ENCODE results near the gene LARGE1.

Gene LARGE1

DNA sequence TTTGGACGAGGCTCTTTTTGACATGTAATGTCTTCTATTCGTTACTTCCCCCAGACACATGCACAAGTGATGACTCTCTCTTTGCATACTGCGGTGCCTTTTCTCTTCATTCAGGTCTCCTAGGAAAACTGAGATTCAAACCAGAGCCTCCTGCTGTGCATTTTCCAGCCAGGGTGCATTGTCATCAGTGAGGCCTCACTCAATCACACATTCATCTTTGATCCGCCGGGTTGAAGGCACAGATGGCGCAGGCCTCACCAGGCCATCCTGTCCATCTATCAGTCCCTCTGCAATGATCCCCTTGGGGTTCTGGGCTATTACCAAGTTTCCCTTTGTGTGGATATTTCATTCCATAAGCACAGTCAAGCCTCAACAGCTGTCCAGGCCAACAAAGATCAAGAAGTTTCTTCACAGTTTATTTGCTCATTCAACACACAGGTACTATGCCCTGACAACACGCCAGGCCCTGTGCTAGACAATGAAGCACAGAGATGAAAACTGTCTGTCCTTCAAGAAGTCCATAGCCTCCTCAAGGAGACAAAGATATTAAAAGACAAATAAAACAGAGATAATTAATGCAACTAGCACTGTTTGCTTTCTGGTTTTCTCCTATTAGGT lies 107.8 kb downstream of the LARGE1 start:
- Histone ChIP-seq H3K9ac (ENCODE audit: low read depth, low read length, poor library complexity) (no peak overlapping the region), H3K4ac (ENCODE audit: low read length) (no peak overlapping the region), H2BK120ac (ENCODE audit: low read depth, low read length) (no peak overlapping the region), H3K27ac (replicated peaks; ENCODE audit: low read length) (no peak overlapping the region), H2BK5ac (ENCODE audit: low read length) (no peak overlapping the region), H3K23ac (ENCODE audit: low read depth, low read length, poor library complexity) (no peak overlapping the region), H3K14ac (ENCODE audit: low read length) (no peak overlapping the region), H3K79me1 (ENCODE audit: low read depth, low read length) (peaks cover 2% of the 10 kb centered on the region), H3K4me2 (ENCODE audit: insufficient read depth, low read length, poor library complexity, severe bottlenecking) (no peak overlapping the region), H3K4me3 (ENCODE audit: low read length in 2 of 2) (no peak overlapping the region), H2AK5ac (ENCODE audit: low read depth, low read length) (no peak overlapping the region), H2BK15ac (ENCODE audit: low read length) (no peak overlapping the region), H4K91ac (ENCODE audit: low read depth, low read length, poor library complexity) (no peak overlapping the region), H3K36me3 (replicated peaks in 1 of 2; ENCODE audit: control insufficient read depth in 2 of 2, insufficient read depth in 2 of 2, low read length in 2 of 2) (no peaks in the 10 kb centered on the region), H3K27me3 (ENCODE audit: control insufficient read depth in 3 of 3, insufficient read depth in 3 of 3, low read depth in 1 of 3, low read length in 3 of 3) (no peaks in the 10 kb centered on the region), H3K4me1 (ENCODE audit: control insufficient read depth in 2 of 2, insufficient read depth in 1 of 2, low read depth in 1 of 2, low read length in 2 of 2) (peaks cover 5 to 9% of the 10 kb centered on the region in 2 donors), H3K18ac (ENCODE audit: low read length) (no peak overlapping the region), H2BK12ac (ENCODE audit: low read length) (no peak overlapping the region), H4K8ac (ENCODE audit: low read depth, low read length) (no peak overlapping the region), H2AFZ (ENCODE audit: low read length) (no peak overlapping the region), H3K9me3 (replicated peaks in 1 of 2; ENCODE audit: control insufficient read depth in 2 of 2, insufficient read depth in 1 of 2, low read depth in 1 of 2, low read length in 2 of 2) (peaks cover 0 to 11% of the 10 kb centered on the region in 2 donors)
- no CpG with 5 or more reads among the region's 7 CpGs for whole genome bisulfite sequencing, 2 donors (ENCODE audit: extremely low coverage in 2 of 2, insufficient read length in 2 of 2, insufficient replicate concordance in 1 of 2)
- no peak for DNase-seq (ENCODE audit: low spot score)

- Histone ChIP-seq H3K9ac (ENCODE audit: low read depth, low read length, poor library complexity) (no peak overlapping the region), H2BK120ac (ENCODE audit: low read depth, low read length) (no peak overlapping the region), H3K14ac (ENCODE audit: low read length) (no peak overlapping the region), H2AK5ac (ENCODE audit: low read depth, low read length) (no peak overlapping the region), H3K4me3 (ENCODE audit: low read length in 2 of 2) (no peak overlapping the region), H3K4me2 (ENCODE audit: insufficient read depth, low read length, poor library complexity, severe bottlenecking) (no peak overlapping the region), H3K36me3 (replicated peaks in 1 of 2; ENCODE audit: control insufficient read depth in 2 of 2, insufficient read depth in 2 of 2, low read length in 2 of 2) (no peaks in the 10 kb centered on the region), H2BK12ac (ENCODE audit: low read length) (no peak overlapping the region), H3K18ac (ENCODE audit: low read length) (no peak overlapping the region), H2AFZ (ENCODE audit: low read length) (no peak overlapping the region), H2BK15ac (ENCODE audit: low read length) (no peak overlapping the region), H2BK5ac (ENCODE audit: low read length) (no peak overlapping the region), H4K91ac (ENCODE audit: low read depth, low read length, poor library complexity) (no peak overlapping the region), H3K23ac (ENCODE audit: low read depth, low read length, poor library complexity) (no peak overlapping the region), H3K27ac (replicated peaks; ENCODE audit: low read length) (no peak overlapping the region), H3K9me3 (replicated peaks in 1 of 2; ENCODE audit: control insufficient read depth in 2 of 2, insufficient read depth in 1 of 2, low read depth in 1 of 2, low read length in 2 of 2) (peaks cover 0 to 5% of the 10 kb centered on the region in 2 donors), H3K4me1 (ENCODE audit: control insufficient read depth in 2 of 2, insufficient read depth in 1 of 2, low read depth in 1 of 2, low read length in 2 of 2) (peaks cover 5 to 9% of the 10 kb centered on the region in 2 donors), H3K4ac (ENCODE audit: low read length) (no peak overlapping the region), H4K8ac (ENCODE audit: low read depth, low read length) (no peak overlapping the region), H3K79me1 (ENCODE audit: low read depth, low read length) (peaks cover 2% of the 10 kb centered on the region), H3K27me3 (ENCODE audit: control insufficient read depth in 3 of 3, insufficient read depth in 3 of 3, low read depth in 1 of 3, low read length in 3 of 3) (no peaks in the 10 kb centered on the region)
- WGBS, 2 donors (ENCODE audit: extremely low coverage in 2 of 2, insufficient read length in 2 of 2, insufficient replicate concordance in 1 of 2), result no CpG with 5 or more reads among the region's 5 CpGs
- DNase-seq (ENCODE audit: low spot score), result no peak
Measured at GRCh38 chr22:33811686-33812085, 108.6 kb downstream of the LARGE1 start.

- H3K79me1 ChIP-seq (ENCODE audit: low read depth, low read length), result peaks cover 2% of the 10 kb centered on the region
- H2AK5ac ChIP-seq (ENCODE audit: low read depth, low read length), result no peak overlapping the region
- H4K91ac ChIP-seq (ENCODE audit: low read depth, low read length, poor library complexity), result no peak overlapping the region
- no peaks in the 10 kb centered on the region for H3K27me3 ChIP-seq (ENCODE audit: control insufficient read depth in 3 of 3, insufficient read depth in 3 of 3, low read depth in 1 of 3, low read length in 3 of 3)
- no peak overlapping the region for H2BK12ac ChIP-seq (ENCODE audit: low read length)
- H3K4me1 ChIP-seq (ENCODE audit: control insufficient read depth in 2 of 2, insufficient read depth in 1 of 2, low read depth in 1 of 2, low read length in 2 of 2), result peaks cover 5 to 9% of the 10 kb centered on the region in 2 donors
- H3K4ac ChIP-seq (ENCODE audit: low read length), result no peak overlapping the region
- no peak overlapping the region for H2BK15ac ChIP-seq (ENCODE audit: low read length)
- no peak overlapping the region for H3K4me3 ChIP-seq (ENCODE audit: low read length in 2 of 2)
- H4K8ac ChIP-seq (ENCODE audit: low read depth, low read length), result no peak overlapping the region
- no peak overlapping the region for H2BK5ac ChIP-seq (ENCODE audit: low read length)
- WGBS, 2 donors (ENCODE audit: extremely low coverage in 2 of 2, insufficient read length in 2 of 2, insufficient replicate concordance in 1 of 2), result no CpG with 5 or more reads among the region's 4 CpGs
- H3K9ac ChIP-seq (ENCODE audit: low read depth, low read length, poor library complexity), result no peak overlapping the region
- no peak overlapping the region for H2AFZ ChIP-seq (ENCODE audit: low read length)
- DNase-seq (ENCODE audit: low spot score), result no peak
- H2BK120ac ChIP-seq (ENCODE audit: low read depth, low read length), result no peak overlapping the region
- H3K18ac ChIP-seq (ENCODE audit: low read length), result no peak overlapping the region
- H3K14ac ChIP-seq (ENCODE audit: low read length), result no peak overlapping the region
- no peaks in the 10 kb centered on the region for H3K36me3 ChIP-seq (replicated peaks in 1 of 2; ENCODE audit: control insufficient read depth in 2 of 2, insufficient read depth in 2 of 2, low read length in 2 of 2)
- peaks cover 0 to 3% of the 10 kb centered on the region in 2 donors for H3K9me3 ChIP-seq (replicated peaks in 1 of 2; ENCODE audit: control insufficient read depth in 2 of 2, insufficient read depth in 1 of 2, low read depth in 1 of 2, low read length in 2 of 2)
- no peak overlapping the region for H3K4me2 ChIP-seq (ENCODE audit: insufficient read depth, low read length, poor library complexity, severe bottlenecking)
- H3K27ac ChIP-seq (replicated peaks; ENCODE audit: low read length), result no peak overlapping the region
- no peak overlapping the region for H3K23ac ChIP-seq (ENCODE audit: low read depth, low read length, poor library complexity)
Measured at GRCh38 chr22:33811208-33811607, 109.1 kb downstream of the LARGE1 start.

GRCh38 chr22:33807470-33807869 lies 112.8 kb downstream of the LARGE1 start:
- H3K23ac ChIP-seq (ENCODE audit: low read depth, low read length, poor library complexity), result no peak overlapping the region
- H3K27ac ChIP-seq (replicated peaks; ENCODE audit: low read length), result no peak overlapping the region
- DNase-seq (ENCODE audit: low spot score), result no peak
- no peak overlapping the region for H3K14ac ChIP-seq (ENCODE audit: low read length)
- H2AK5ac ChIP-seq (ENCODE audit: low read depth, low read length), result no peak overlapping the region
- no peak overlapping the region for H2BK15ac ChIP-seq (ENCODE audit: low read length)
- no peak overlapping the region for H2AFZ ChIP-seq (ENCODE audit: low read length)
- H3K9ac ChIP-seq (ENCODE audit: low read depth, low read length, poor library complexity), result no peak overlapping the region
- peaks cover 2% of the 10 kb centered on the region for H3K79me1 ChIP-seq (ENCODE audit: low read depth, low read length)
- H2BK12ac ChIP-seq (ENCODE audit: low read length), result no peak overlapping the region
- no peaks in the 10 kb centered on the region for H3K27me3 ChIP-seq (ENCODE audit: control insufficient read depth in 3 of 3, insufficient read depth in 3 of 3, low read depth in 1 of 3, low read length in 3 of 3)
- no peak overlapping the region for H3K4me3 ChIP-seq (ENCODE audit: low read length in 2 of 2)
- no peak overlapping the region for H2BK120ac ChIP-seq (ENCODE audit: low read depth, low read length)
- H3K18ac ChIP-seq (ENCODE audit: low read length), result no peak overlapping the region
- no CpG with 5 or more reads among the region's 4 CpGs for WGBS, 2 donors (ENCODE audit: extremely low coverage in 2 of 2, insufficient read length in 2 of 2, insufficient replicate concordance in 1 of 2)
- H4K91ac ChIP-seq (ENCODE audit: low read depth, low read length, poor library complexity), result no peak overlapping the region
- peaks cover 4 to 7% of the 10 kb centered on the region in 2 donors for H3K4me1 ChIP-seq (ENCODE audit: control insufficient read depth in 2 of 2, insufficient read depth in 1 of 2, low read depth in 1 of 2, low read length in 2 of 2)
- H2BK5ac ChIP-seq (ENCODE audit: low read length), result no peak overlapping the region
- no peaks in the 10 kb centered on the region for H3K9me3 ChIP-seq (replicated peaks in 1 of 2; ENCODE audit: control insufficient read depth in 2 of 2, insufficient read depth in 1 of 2, low read depth in 1 of 2, low read length in 2 of 2)
- H4K8ac ChIP-seq (ENCODE audit: low read depth, low read length), result no peak overlapping the region
- H3K4ac ChIP-seq (ENCODE audit: low read length), result no peak overlapping the region
- H3K4me2 ChIP-seq (ENCODE audit: insufficient read depth, low read length, poor library complexity, severe bottlenecking), result no peak overlapping the region
- H3K36me3 ChIP-seq (replicated peaks in 1 of 2; ENCODE audit: control insufficient read depth in 2 of 2, insufficient read depth in 2 of 2, low read length in 2 of 2), result no peaks in the 10 kb centered on the region
